B cell (primary cell): ENCODE data around the gene GNB5. TPM values are rescaled to one million over a fixed set of nuclear protein-coding genes. Genes with fewer than 3 reads are reported as not detected.

ENCODE experiments used
- ATAC-seq: fragments of 200-7000 bp; cut with Tn5 transposase; one replicate; pipeline ENCODE4 v1.10.0; 2021; ENCODE audit warnings: low read depth, mild to moderate bottlenecking, moderate number of reproducible peaks, moderate library complexity
- CTCF ChIA-PET: fragments of 350-600 bp; sonication (Branson Sonifier 250); formaldehyde crosslinking; loops from one replicate; lab custom pipeline; 2021; ENCODE audit warnings: antibody characterized with exemption, inconsistent platforms; lab: Charles Lee
- POLR2A ChIA-PET: fragments of 350-600 bp; sonication (Branson Sonifier 250); formaldehyde crosslinking; loops from one replicate; lab custom pipeline; 2021; ENCODE audit warnings: antibody characterized with exemption; lab: Charles Lee
- DNase-seq: peaks from one replicate; pipeline ENCODE4 v3.0.0; 2013
- H2AFZ ChIP-seq: 2 replicates; pipeline ENCODE4 v1.6.1; 2012; ENCODE audit warnings: mild to moderate bottlenecking, low read depth, low read length; ENCODE audit not compliant: insufficient read depth, poor library complexity, severe bottlenecking
- H3K27ac ChIP-seq, 2 donors: 1 replicate in 1 of 2; 2 replicates in 1 of 2; pipeline ENCODE4 v1.5.1; 2012 to 2013; ENCODE audit warnings: low read length in 2 of 2, mild to moderate bottlenecking in 2 of 2, moderate library complexity in 1 of 2
- H3K27me3 ChIP-seq, 4 experiments: fragments of 200-600 bp in 1 of 4; sonication (generic) in 1 of 4; replicated peaks in 1 of 4; 1 replicate in 2 of 4; 2 replicates in 2 of 4; pipeline versions ENCODE4 v1.6.1 to v1.7.0; 2013 to 2016; ENCODE audit warnings: low read length in 3 of 4, mild to moderate bottlenecking in 2 of 4, mixed read lengths in 1 of 4, moderate library complexity in 1 of 4; ENCODE audit not compliant: insufficient read depth in 4 of 4, control insufficient read depth in 3 of 4; ENCODE audit errors: control extremely low read depth in 1 of 4
- H3K36me3 ChIP-seq, 2 experiments: replicated peaks in 1 of 2; 1 replicate in 1 of 2; 2 replicates in 1 of 2; pipeline versions ENCODE4 v1.6.1 to v1.7.1; 2013; ENCODE audit warnings: low read length in 1 of 2; ENCODE audit not compliant: insufficient read depth in 2 of 2, control insufficient read depth in 1 of 2; ENCODE audit errors: control extremely low read depth in 1 of 2, extremely low read depth in 1 of 2
- H3K4me1 ChIP-seq, 2 donors: fragments of 200-600 bp in 1 of 2; sonication (generic) in 1 of 2; 1 replicate in 1 of 2; 2 replicates in 1 of 2; pipeline versions ENCODE4 v1.5.1 to v1.6.1; 2013 to 2017; ENCODE audit warnings: low read length in 2 of 2; ENCODE audit not compliant: control insufficient read depth in 2 of 2, insufficient read depth in 2 of 2
- H3K4me2 ChIP-seq: replicated peaks from 2 replicates; pipeline ENCODE3; 2012; ENCODE audit warnings: mild to moderate bottlenecking, low read depth, low read length; ENCODE audit not compliant: poor library complexity, severe bottlenecking
- H3K4me3 ChIP-seq, 5 experiments: fragments of 200-600 bp in 1 of 5; sonication (generic) in 1 of 5; 1 replicate in 3 of 5; 2 replicates in 2 of 5; pipeline versions ENCODE4 v1.5.1 to v1.7.0; 2011 to 2016; ENCODE audit warnings: low read length in 4 of 5, mild to moderate bottlenecking in 4 of 5, low read depth in 2 of 5, control low read depth in 1 of 5, moderate library complexity in 1 of 5; ENCODE audit not compliant: insufficient read depth in 1 of 5; ENCODE audit errors: control extremely low read depth in 1 of 5, extremely low read depth in 1 of 5
- H3K79me2 ChIP-seq: fragments of 200-600 bp; sonication (generic); one replicate; pipeline ENCODE4 v1.6.0; 2016; ENCODE audit warnings: low read length; ENCODE audit not compliant: control insufficient read depth, insufficient read depth
- H3K9ac ChIP-seq: fragments of 200-600 bp; sonication (generic); 2 replicates; pipeline ENCODE4 v1.6.1; 2017; ENCODE audit warnings: mild to moderate bottlenecking, low read length, moderate library complexity
- H3K9me3 ChIP-seq, 3 donors: one replicate each; pipeline versions ENCODE4 v1.6.1 to v1.7.1; 2013; ENCODE audit warnings: low read length in 2 of 3; ENCODE audit not compliant: control insufficient read depth in 2 of 3, insufficient read depth in 1 of 3; ENCODE audit errors: control extremely low read depth in 1 of 3
- H4K20me1 ChIP-seq: 2 replicates; pipeline ENCODE4 v1.6.0; 2012; ENCODE audit warnings: mild to moderate bottlenecking, low read length; ENCODE audit not compliant: insufficient read depth, control insufficient read depth, poor library complexity, severe bottlenecking
- H3K27ac Mint-ChIP-seq: one replicate; pipeline ENCODE4 v1.8.0; 2021; ENCODE audit warnings: mixed read lengths
- H3K27me3 Mint-ChIP-seq: one replicate; pipeline ENCODE4 v1.8.0; 2021; ENCODE audit warnings: mixed read lengths
- H3K4me1 Mint-ChIP-seq: one replicate; pipeline ENCODE4 v1.8.0; 2021; ENCODE audit warnings: mixed read lengths
- H3K4me3 Mint-ChIP-seq: one replicate; pipeline ENCODE4 v1.8.0; 2021; ENCODE audit warnings: mixed read lengths
- H3K9me3 Mint-ChIP-seq: one replicate; pipeline ENCODE4 v1.8.0; 2022; ENCODE audit warnings: mixed read lengths; ENCODE audit not compliant: insufficient read depth
- EZH2 ChIP-seq: IDR thresholded peaks from 2 replicates; pipeline ENCODE4 v1.6.1; 2012; ENCODE audit warnings: borderline replicate concordance, low read depth, mild to moderate bottlenecking, moderate library complexity, low read length; ENCODE audit not compliant: insufficient read depth, poor library complexity, severe bottlenecking
- WGBS: methylation state at CpG from one replicate; pipeline ENCODE4 v1.1.5; 2013; ENCODE audit warnings: missing lambda C conversion rate; ENCODE audit not compliant: insufficient coverage; 5-methylcytosine and 5-hydroxymethylcytosine counted together
- intact Hi-C: fragments of 100-400 bp; cut with micrococcal nuclease; formaldehyde crosslinking; loops from one replicate; pipeline ENCODE4 v1.10.0; 2022
- polyA plus RNA-seq: library from polyadenylated mRNA; depleted of rRNA; stranded (reverse); fragments of >200 nt; gene quantifications from 2 replicates; pipeline ENCODE4 v1.2.3, GENCODE V29; 2012
- total RNA-seq, 2 donors: library from RNA; stranded (reverse); fragments of 120-200 nt in 1 of 2; gene quantifications; 1 replicate in 1 of 2; 2 replicates in 1 of 2; pipeline versions ENCODE4 v1.2.3 to v1.2.4, GENCODE V29; 2013 to 2022
- TF ChIP-seq, protein P1 (sequence below): fragments of 200-600 bp; IDR thresholded peaks from one replicate; pipeline ENCODE4 v1.8.0; 2022; ENCODE audit warnings: antibody characterized with exemption, mild to moderate bottlenecking

The GNB5 gene
- total and polyA plus RNA-seq, 2 donors (not counting 1 experiment from before 2014, with no cell fraction given) = 58.5 to 142 TPM

DNA sequence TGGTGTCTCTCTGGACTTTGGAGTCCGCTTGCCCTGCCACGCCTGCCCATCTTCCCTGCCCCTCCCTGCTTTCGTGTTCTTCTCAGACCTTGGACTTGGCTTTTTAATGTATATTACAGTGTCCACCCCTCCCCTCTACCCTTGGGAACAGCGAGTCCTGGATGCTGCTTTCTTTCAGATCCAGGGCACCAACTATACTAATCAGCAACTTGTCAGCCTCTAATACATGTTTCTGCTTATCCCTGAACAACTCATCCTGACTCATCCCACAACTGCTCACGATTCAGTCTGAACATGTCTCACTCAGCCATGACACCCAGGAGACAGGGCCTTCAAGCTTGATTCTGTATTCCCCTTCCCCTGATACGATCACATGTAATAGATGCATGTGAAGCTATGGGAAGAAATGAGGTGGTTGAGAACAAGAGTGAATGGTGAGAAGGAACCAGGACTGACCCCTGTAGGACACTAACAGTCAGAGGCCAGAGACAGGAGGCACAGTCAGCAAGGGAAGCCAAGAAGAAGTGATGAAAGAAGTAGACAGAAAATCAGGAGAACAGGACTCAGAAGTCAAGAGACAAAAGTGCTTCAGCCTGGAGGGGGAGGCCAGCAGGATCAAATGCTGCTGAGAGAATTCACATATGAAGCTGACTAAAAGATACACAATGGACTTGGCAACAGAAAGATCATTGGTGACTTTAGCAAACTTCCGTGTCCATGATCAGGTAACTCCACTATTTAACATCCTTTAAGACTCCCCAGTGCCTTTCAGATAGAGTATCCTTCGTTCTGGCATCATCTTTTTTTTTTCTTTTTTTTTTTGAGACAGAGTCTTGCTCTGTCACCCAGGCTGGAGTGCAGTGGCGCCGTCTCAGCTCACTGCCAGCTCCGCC is 114.1 kb downstream of the GNB5 start:
- 93% methylated on average over 8 of the region's 11 CpGs for WGBS
- Mint-ChIP-seq H3K4me3 (no peak overlapping the region), H3K27me3 (peaks cover 6% of the 10 kb centered on the region), H3K9me3 (no peaks in the 10 kb centered on the region), H3K4me1 (peaks cover 10% of the 10 kb centered on the region), H3K27ac (no peak overlapping the region)
- DNase-seq (no peak), ATAC-seq (no peak)
- Histone ChIP-seq H4K20me1 (no peaks in the 10 kb centered on the region), H3K4me1 (peaks cover 2% of the 10 kb centered on the region in 2 donors), H3K79me2 (no peaks in the 10 kb centered on the region), H3K27ac (no peak overlapping the region), H3K4me2 (no peak overlapping the region), H2AFZ (no peak overlapping the region), H3K27me3 (peaks cover 0 to 9% (median 0%) of the 10 kb centered on the region in 4 experiments), H3K36me3 (no peaks in the 10 kb centered on the region), H3K9ac (no peak overlapping the region), H3K4me3 (no peak overlapping the region), H3K9me3 (no peaks in the 10 kb centered on the region)
- TF ChIP-seq, protein P1, sequence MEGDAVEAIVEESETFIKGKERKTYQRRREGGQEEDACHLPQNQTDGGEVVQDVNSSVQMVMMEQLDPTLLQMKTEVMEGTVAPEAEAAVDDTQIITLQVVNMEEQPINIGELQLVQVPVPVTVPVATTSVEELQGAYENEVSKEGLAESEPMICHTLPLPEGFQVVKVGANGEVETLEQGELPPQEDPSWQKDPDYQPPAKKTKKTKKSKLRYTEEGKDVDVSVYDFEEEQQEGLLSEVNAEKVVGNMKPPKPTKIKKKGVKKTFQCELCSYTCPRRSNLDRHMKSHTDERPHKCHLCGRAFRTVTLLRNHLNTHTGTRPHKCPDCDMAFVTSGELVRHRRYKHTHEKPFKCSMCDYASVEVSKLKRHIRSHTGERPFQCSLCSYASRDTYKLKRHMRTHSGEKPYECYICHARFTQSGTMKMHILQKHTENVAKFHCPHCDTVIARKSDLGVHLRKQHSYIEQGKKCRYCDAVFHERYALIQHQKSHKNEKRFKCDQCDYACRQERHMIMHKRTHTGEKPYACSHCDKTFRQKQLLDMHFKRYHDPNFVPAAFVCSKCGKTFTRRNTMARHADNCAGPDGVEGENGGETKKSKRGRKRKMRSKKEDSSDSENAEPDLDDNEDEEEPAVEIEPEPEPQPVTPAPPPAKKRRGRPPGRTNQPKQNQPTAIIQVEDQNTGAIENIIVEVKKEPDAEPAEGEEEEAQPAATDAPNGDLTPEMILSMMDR = no peak
- no peak for TF ChIP-seq EZH2
- ChIA-PET CTCF (interaction anchor here (0.9 to 4.1 kb wide), 13 partner anchors 7 to 188 kb away, joined by 3 to 25 read pairs (median 7); no protein-coding TSS in a partner anchor), POLR2A (no interaction called here)
- intact Hi-C loops = no loop called here

DNA sequence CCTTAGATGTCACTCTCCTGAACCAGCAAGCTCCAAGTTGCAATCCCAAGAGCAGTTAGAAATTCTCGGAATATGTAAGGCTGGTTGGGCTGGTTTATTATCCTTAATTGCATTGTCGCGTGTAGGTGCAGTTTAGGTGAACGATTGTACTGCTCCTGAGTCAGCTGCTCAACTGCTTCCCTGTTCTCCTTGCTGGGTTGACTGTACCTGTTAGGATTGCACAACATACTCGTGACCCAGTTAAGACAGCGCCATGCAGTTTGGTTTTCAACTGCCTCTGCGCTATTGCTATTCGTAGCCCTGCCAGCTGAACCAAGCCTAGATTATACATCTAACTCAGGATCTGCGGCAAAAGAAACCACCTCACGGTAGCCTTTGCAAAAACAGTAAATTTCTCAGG is 119.6 kb downstream of the GNB5 start:
- intact Hi-C loops = no loop called here
- no peaks in the 10 kb centered on the region for H3K9me3 Mint-ChIP-seq
- H3K4me1 Mint-ChIP-seq = peaks cover 10% of the 10 kb centered on the region
- ATAC-seq (no peak), DNase-seq (no peak)
- TF ChIP-seq EZH2 = no peak
- TF ChIP-seq, protein P1 = no peak
- H3K27me3 ChIP-seq = no peaks in the 10 kb centered on the region
- H3K36me3 ChIP-seq = no peaks in the 10 kb centered on the region
- H3K9ac ChIP-seq = no peak overlapping the region
- no peaks in the 10 kb centered on the region for H3K79me2 ChIP-seq
- H3K4me3 ChIP-seq = no peak overlapping the region
- POLR2A ChIA-PET = no interaction called here
- no peak overlapping the region for H3K27ac ChIP-seq
- CTCF ChIA-PET = interaction anchor here (0.7 to 3.3 kb wide), 3 partner anchors 8 to 119 kb away, joined by 3 to 21 read pairs (median 5); no protein-coding TSS in a partner anchor
- H3K9me3 ChIP-seq = no peaks in the 10 kb centered on the region
- no peak overlapping the region for H3K27ac Mint-ChIP-seq
- peaks cover 0 to 6% of the 10 kb centered on the region in 2 donors for H3K4me1 ChIP-seq
- no peak overlapping the region for H2AFZ ChIP-seq
- no peaks in the 10 kb centered on the region for H3K27me3 Mint-ChIP-seq
- no peaks in the 10 kb centered on the region for H4K20me1 ChIP-seq
- H3K4me2 ChIP-seq = no peak overlapping the region
- WGBS = 96% methylated on average over 8 of the region's 10 CpGs
- no peak overlapping the region for H3K4me3 Mint-ChIP-seq
